ENCODE data around the gene UBASH3B.

UBASH3B gene

DNA sequence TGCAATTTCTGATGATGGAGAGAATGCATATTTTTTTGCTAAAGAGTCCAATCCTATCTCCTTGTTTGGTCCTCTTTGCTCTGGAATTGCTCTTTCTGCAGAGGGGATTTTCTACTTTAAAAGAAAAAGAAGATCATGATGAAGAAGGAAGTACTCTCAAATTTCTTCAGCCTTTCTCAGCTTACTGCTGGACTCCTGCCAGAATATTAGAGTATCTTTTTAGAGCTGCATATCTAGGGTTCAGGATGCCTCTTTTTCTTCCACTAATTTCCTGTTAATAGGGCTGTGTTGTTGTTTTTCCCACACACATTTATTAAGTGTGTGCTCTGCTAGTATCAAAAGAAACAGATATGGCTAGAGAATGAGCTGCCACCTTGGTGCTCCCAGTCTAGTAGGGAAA is 18.2 kb downstream of the UBASH3B start:
- DNase-seq (ENCODE audit: low read depth in 2 of 2, low spot score in 1 of 2): no peak

DNA sequence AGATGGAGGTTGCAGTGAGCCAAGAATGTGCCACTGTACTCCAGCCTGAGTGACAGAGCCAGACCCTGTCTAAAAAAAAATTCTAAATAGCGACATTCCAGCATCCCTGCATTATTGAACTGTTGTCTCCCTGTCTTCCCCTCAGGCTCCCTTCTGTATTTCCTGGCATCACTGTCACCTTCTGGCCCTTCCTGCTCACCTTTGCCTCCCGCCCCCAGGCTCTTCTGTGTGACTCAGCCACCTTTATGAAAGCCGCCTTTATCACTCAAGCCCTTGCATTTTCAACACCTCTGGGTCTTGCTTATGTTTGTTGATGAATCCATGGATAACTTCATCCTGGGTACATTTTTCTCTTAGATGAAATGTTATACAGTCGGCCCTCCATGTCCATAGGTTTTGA is 21.1 kb downstream of the UBASH3B start:
- DNase-seq (ENCODE audit: low read depth in 2 of 2, low spot score in 1 of 2): no peak

DNA sequence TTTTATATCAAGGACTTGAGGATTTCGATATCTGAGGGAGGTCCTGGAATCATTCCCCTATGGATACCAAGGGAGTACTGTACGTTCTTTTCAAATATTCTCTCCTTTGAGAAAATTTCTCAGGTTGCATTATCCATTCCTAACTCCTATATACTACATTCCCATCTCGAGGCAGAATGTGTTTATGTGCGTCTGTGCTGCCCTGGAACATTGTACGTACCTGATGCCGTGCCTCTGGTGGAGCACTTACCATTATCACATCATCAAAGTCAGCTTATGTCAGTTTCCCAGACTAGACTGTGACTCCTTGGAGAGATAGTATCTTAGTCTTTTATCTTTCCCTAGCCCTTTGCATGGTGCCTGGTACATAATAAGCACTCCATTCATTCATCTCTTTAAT is 21.7 kb downstream of the UBASH3B start:
- no peak for DNase-seq (ENCODE audit: low read depth in 2 of 2, low spot score in 1 of 2)

DNA sequence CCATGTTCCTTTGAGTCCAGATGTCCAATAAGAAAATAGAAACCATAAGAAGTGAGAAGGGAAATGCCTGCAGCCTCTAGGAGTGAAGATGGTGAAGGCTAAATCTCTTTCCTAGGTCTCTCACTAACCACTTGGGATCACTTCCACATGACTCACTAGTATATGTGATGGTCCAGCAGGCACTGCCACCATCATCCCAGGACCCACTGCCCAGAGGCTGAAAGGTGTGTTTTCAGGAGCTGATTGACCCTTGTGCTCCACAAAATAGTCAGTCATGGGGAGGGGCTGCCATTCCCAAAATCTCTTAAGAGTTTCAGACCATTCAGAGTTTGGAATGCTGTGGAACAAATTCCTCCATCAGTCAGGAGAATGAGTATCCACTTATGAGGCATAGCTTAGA is 22.9 kb downstream of the UBASH3B start:
- DNase-seq (ENCODE audit: low read depth in 2 of 2, low spot score in 1 of 2): no peak

DNA sequence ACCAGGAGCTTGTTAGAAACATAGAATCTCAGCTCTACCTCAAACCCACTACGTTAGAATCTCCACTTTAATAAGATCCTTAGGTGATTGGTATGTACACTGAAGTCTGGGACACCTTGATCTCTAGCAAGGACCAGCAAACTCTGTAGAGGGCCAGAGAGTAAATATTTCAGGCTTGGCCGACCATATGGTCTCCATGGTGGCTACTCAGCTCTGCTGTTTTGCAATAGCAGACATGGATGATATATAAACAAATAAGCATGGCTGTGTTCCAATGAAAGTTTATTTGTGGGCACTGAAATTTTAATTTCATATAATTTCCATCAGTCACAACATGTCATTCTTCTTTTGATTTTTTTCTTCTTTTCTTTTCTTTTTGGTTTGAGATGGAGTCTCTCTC is 23.9 kb downstream of the UBASH3B start:
- DNase-seq (ENCODE audit: low read depth in 2 of 2, low spot score in 1 of 2): no peak

DNA sequence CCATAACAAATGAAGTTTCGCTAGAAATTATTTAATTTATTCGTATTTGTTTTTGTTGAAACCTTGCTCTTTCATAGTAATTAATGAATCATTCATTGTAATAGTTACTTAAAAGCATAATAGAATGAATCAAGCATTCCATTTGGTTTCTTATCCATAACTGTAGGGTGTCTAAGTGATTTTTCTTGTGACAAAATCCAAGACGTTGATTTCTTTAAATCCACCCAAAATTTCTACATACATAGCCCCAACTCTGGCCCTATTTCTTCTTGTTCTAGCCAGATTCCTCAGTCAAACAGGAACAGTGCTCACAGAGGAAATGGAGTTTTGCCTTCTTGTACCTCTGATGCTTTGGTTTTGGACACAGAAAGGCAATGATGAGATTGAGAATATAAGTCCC is 25.5 kb downstream of the UBASH3B start:
- no peak for DNase-seq (ENCODE audit: low read depth in 2 of 2, low spot score in 1 of 2)

DNA sequence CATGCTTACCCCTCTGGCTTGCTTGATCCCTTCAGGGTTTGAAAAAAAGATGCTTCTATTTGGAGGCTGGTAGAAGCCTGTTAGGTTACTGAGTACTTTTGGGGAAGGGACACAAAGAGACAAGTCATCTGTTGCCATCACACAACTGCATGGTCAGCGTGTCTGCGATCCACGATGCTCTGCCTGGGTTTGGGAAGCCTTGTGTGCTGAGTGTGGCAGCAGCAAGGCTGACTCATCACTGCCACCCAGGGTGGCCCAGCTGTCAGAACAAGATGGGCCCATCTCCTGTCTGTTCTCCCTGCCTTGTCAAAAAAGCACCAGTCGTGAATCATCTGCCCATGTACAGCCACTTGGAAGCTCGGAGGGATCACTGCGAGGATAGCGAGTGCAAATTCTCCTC is 26.2 kb downstream of the UBASH3B start:
- no peak for DNase-seq (ENCODE audit: low read depth in 2 of 2, low spot score in 1 of 2)

DNA sequence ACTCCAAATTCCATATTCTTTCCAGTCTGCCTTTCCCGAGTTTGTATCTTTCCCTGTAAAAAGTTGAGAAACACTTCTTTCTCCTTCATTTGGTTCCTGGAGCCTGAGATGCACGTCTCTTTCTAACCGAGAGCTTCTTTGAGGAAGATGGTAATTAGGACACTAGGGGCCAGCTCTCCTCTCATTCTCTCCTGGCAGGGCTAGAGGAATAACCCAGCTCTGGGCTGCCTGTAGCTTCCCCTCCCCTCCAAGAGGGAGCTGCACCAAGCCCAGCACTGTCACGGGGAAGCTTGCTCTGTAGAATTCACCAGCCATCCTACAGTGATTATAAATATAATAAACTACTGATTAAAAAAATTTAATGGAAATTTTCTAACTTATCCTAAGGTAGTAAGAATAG is 26.9 kb downstream of the UBASH3B start:
- no peak for DNase-seq (ENCODE audit: low read depth in 2 of 2, low spot score in 1 of 2)

DNA sequence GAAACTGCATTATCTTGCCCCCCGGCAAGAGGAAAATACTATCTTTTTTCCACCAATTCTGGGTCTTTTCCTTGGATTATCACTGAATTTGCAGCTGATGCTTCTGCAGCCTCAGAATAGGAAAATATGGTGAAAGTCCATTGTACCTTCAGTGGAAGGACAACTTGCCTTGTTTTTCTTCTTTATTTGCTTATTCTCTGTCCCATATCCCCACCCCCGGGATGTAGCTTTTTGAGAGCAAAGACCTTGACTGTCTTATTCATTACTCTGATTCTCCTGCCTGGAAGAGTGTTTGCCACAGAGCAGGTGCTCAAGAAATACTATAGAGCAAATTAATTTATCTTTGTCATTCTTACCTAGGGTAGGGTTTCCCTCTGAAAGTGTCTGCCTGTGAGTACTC is 29.5 kb downstream of the UBASH3B start:
- DNase-seq (ENCODE audit: low read depth in 2 of 2, low spot score in 1 of 2): no peak

DNA sequence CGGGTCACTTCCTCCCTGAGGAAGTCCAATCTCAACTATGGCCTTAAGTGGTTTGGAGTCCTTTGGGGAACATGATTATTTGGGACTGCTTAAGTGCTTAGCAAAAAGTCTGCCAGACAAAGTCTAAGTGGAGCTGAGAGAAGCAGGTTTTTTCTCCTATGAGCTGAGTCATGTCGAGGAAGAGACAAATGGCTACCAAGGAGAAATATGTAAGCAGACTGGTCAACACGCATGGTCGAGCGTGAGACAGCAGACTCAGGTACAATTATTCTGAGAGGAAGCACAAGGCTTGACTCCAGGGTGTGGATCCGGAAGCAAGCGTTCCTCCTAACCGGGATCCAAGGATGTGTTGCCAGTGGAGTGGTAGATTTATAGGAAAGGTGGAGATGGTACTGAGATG is 30.6 kb downstream of the UBASH3B start:
- DNase-seq (ENCODE audit: low read depth in 2 of 2, low spot score in 1 of 2): no peak

DNA sequence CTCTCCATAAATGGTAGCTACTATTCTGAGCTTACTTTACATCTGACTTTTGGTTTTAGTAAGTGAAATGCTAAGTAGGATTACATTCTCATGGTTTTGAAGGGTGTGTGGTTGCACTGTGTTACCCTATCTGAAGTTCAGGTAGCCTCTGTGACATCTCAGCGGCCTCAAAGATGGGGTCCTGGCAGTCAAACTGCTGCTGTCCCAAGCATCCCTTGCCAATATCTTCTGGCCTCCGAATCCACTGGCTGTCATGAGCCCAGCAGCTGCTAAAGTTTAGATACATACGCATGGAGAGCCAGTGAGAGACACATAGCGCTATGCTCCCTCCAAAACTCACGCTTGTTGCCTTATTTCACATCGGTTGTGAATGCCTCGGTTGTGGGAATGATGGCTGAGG is 34.9 kb downstream of the UBASH3B start:
- no peak for DNase-seq (ENCODE audit: low read depth in 2 of 2, low spot score in 1 of 2)

DNA sequence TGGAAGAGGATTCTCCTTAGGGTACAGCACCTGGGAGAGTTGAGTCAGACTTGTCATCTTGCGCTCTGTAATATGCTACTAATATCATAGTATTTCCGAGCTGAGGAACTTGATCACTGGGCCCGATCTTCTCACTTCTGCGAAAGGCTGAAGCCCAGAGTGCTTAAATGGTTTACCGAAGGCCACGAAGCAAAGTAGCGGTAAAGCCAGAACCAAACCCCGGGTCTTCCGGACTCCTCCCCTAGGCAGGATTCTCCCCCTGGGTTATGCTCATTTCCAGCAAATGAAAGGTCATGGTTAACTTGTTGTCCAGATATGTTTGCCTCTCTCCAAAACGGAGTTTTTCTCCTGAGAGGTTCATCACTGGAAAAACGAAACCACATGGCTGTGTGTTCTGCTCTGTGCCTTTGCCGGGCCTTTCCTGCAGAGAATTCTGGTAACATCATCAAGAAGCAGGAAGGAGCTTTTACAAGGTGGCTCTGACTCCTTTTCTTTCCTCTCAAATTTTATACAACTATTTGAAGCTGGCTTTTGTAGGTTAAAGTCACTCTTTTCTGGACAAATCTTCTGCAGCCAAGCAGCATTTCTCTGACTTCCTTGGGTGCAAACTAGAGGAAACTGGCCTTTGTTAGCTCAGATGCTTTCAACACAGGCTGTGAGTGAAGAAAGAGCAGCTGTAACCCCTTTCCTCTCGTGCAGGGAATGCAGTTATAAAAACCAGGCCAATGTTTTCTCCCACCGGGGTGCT is 35.5 kb downstream of the UBASH3B start:
- no peak for DNase-seq (ENCODE audit: low read depth in 2 of 2, low spot score in 1 of 2)

DNA sequence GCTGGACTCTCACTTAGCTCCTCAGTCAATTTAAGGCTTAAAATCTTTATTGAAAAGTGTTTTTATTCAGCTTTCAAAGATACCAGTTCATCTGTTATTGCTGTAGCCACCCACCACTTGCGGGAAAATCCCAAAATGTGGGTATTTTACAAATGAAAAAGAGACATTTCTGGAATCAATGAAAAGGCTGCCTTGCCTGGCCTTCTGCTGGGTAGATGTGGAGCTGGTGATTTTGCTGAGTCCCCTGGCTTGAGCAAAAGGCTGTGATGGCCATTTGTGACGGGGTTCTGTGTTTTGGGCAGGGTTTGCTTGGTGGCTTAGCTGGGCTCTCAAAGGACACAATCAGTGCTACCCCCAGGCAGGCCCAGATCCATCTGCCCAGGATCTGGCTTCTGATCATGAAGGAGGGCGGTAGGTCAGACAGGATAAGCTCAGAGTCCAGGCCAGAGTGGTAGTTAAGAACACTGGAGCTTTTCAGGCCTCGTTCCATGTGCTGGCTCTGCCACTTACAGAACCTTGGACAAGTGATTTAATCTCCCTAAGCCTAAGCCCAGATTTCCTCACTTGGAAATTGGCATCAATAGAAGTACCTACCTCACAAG is 36.1 kb downstream of the UBASH3B start:
- no peak for DNase-seq (ENCODE audit: low read depth in 2 of 2, low spot score in 1 of 2)

DNA sequence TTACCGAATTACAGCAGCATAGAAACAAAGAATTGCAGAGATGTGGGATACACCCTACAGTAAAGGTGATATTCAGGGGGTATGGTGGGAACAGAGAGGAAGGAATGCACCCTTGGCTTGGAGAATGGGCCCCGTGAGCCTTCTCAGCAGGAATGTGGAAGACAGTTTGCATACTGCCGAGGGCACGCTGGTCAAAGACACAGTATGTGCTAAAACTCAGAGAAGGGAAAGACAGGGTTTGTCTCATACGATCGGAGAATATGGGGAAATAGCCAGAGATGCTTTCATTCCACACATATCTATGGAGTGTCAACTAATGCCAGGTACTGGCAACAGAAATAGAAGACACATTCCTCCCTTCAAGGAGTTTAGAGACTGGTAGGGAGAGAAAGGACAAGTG is 36.9 kb downstream of the UBASH3B start:
- no peak for DNase-seq (ENCODE audit: low read depth in 2 of 2, low spot score in 1 of 2)

DNA sequence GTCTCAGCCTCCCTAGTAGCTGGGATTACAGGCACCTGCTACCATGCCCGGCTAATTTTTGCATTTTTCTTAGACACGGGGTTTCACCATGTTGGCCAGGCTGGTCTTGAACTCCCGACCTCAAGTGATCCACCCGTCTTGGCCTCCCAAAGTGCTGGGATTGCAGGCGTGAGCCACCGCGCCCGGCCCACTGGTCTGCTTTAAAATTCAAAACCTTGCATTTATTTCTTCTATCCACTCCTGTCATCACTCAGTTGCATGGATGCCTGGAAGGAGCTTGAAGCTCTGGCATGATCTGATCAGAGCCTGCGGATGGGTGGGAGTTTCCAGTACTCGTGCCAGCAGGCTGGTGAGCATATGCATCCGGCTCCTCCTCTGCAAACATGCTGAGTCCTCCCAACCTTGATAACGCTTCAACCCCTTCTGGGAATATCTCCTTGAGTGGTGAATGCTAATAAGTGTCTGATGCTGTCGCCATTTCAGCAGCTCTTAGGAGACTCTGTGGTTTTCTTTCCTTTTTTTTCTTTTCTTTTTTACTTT is 39.6 kb downstream of the UBASH3B start:
- DNase-seq (ENCODE audit: low read depth in 2 of 2, low spot score in 1 of 2): no peak

DNA sequence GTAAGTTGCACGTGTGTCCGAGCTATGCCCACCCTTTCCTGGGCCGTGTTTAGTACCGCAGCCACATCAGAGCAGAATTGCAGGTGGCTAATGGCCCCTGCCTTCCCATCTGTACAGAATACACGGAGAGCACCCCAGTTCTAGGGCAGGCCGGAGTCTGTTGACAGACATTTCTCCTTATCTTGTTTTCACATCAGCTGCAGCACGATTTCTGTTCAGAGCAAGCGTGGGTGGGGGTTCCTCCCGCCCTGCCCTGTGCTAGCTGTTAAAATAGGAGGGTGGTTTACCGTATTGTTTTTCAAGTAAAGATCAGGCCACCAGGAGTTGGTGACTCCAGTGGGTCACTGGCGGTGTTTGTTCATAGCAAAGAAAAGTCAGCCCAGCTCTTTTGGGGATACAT is 41.1 kb downstream of the UBASH3B start:
- DNase-seq (ENCODE audit: low read depth in 2 of 2, low spot score in 1 of 2): peak in 1 of 2 donors; percentile 33

DNA sequence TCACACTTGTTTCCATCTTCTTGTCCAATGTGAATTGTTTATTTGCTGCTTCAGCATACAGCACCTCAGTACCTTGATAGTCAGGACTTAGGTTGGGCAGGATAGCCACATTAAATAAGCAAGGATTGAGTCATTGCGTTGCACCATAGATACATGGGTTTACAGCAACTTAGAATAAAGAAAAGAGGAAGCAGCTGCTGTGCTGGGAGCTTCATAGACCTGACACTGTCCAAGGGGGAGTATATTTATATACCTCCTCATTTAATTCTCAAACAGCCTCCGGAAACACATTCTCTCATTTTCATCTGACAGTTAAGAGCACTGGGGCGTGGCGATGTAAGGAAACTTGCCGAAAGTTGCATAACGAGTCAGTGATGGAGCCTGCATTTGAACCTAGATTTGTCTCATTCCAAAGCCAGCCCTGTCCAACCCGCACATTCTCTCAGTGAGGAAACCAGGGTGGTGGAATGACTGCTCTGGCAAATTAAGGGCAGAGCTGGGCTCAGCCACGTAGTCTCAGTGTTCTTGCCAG is 42.2 kb downstream of the UBASH3B start:
- no peak for DNase-seq (ENCODE audit: low read depth in 2 of 2, low spot score in 1 of 2)

DNA sequence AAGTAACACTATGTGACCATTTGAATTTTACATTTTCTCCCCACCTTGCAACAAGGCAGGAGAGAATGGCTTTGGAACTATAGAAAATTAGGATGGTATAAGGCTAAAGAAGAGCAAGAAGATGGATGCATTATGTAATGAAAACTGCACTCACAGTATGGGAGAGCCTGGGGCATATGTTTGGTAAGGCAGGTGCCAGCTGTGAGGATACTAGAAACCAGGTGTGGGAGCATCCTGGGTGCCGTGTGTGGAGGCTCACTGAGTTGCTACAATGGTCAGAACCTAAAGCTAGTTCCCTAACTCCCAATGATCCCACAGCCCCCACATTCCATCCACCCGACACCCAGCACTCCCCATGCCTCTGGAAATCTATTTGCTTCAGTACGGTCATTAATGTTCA is 42.9 kb downstream of the UBASH3B start:
- no peak for DNase-seq (ENCODE audit: low read depth in 2 of 2, low spot score in 1 of 2)

DNA sequence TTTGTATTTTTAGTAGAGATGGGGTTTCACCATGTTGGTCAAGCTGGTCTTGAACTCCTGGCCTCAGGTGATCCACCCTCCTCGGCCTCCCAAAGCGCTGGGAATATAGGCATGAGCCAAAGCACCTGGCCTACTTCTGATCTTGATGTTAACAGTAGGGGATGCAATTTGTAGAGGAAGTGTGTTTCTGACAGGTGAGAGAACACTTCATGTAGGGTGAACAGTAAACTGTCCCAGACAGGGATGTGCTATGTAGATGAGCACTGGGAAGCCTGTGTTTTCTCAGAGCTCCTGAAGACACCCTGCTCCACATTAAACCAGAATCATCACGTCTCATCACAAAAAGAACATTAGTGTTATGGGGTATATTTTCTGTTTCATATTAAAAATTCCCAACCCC is 45.1 kb downstream of the UBASH3B start:
- DNase-seq (ENCODE audit: low read depth in 2 of 2, low spot score in 1 of 2): no peak

DNA sequence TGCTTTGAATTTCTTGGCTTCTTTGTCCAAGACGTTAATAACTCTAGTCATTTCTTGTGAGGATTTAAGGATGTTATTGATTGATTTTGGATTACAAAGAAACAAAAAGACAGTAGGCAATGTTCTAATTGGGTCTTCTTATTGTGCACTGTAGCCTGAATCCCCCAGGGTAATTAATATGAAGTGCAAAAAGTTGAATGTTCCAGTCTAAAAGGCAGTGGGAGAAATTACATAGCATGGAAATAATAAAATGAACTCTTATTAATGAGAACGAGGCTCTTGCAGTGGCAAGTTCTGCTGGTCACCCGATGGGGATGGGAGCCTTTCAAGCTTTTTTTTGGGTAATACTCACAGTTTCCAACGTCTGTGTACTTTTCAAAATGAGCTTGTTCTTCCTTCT is 45.6 kb downstream of the UBASH3B start:
- DNase-seq (ENCODE audit: low read depth in 2 of 2, low spot score in 1 of 2): no peak

DNA sequence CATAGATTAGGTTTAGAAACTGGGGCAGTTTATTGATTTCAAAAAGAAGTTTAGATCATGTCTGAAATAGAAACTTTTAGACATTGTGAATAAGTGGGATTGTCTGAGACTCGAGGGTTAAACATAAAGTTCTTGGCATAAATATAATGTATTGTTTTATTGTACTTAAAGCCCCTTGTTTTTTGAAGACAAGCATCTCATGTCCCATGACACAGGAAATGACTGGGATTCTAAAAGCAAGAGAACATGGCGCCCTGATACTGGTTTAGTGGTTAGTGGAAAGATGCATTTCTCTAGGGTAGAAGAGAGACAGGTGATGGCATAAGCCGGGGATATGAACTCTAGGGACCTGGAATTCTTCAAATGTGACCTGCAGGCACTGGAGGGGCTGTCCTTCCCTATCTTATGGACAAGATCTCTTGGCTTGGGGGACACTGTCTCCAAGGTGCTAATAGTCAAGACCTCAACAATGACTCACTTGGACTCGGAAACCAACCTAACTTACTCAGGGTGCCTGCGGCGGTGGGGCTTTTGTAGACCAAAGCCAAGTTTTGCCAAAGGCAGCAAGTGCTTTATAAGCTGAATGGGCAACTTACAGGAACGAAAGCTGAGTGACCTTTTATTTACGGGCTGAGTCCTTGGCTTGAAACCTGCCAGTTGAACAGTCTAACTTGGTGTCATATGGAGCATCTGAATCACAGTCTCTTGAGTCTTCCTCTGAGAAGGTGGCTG is 48.2 kb downstream of the UBASH3B start:
- DNase-seq (ENCODE audit: low read depth in 2 of 2, low spot score in 1 of 2): no peak

DNA sequence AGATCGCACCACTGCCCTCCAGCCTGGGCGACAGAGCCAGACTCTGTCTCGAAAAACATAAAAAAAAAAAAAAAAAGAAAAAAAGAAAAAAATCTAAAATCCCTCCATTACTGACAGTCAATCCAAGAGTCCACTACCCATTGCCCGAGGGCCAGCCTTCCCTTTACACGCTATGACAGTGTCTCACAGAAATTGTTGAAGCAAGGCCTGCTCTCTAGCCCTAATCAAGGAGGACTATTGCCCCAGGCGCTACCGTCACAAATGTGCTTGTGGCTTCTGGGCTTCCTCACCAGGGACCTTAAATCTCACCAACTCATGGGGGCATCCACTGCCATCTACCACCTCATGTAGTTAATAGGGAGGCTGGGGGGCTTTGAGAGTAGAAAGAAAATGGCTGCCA is 49.9 kb downstream of the UBASH3B start:
- no peak for DNase-seq (ENCODE audit: low read depth in 2 of 2, low spot score in 1 of 2)

Measured in stimulated activated CD8-positive, alpha-beta memory T cell treated with anti-CD3 and anti-CD28 coated beads, Interleukin-4, amount 100 ng/mL, for 1 hour (primary cell).